Measurements from ENCODE around the gene FOXL1. TPM values are rescaled to one million over a fixed set of nuclear protein-coding genes. Genes with fewer than 3 reads are reported as not detected.

FOXL1 gene
- total RNA-seq, 1 donor from 2014 or later, result 0.07 TPM

DNA sequence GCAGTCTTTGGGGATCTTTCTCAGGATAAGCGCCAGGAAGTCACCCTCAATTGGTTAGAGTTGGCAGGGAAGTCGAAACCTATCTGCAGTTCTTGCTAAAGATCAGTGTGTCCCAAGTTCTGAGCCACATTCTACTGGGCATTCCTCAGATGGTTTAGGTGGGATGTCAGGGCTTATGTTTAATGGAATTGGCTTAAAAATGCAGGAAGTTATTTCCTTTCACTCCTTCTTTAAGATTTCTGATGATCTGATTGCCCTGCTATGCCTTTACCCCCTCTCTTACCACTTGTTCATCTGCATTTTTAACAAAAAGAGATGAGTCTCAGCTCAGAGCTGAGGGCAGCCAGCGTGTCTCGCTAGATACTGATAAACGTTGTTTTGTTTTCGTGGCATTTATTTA is 30.8 kb downstream of the FOXL1 start:
- H3K27me3 Mint-ChIP-seq (ENCODE audit: insufficient read depth, low read depth), result peaks cover 11% of the 10 kb centered on the region
- Histone ChIP-seq H4K20me1 (ENCODE audit: low read depth) (no peaks in the 10 kb centered on the region), H3K27me3 (no peaks in the 10 kb centered on the region), H3K4me3 (no peak overlapping the region), H3K79me2 (ENCODE audit: low read depth) (no peaks in the 10 kb centered on the region), H3K9me3 (ENCODE audit: low read depth) (no peaks in the 10 kb centered on the region), H3K27ac (no peak overlapping the region), H3F3A (ENCODE audit: low read depth) (no peaks in the 10 kb centered on the region), H3K36me3 (no peaks in the 10 kb centered on the region), H3K4me2 (no peak overlapping the region), H3K9ac (no peak overlapping the region), H2AFZ (replicated peaks) (no peak overlapping the region), H3K4me1 (no peaks in the 10 kb centered on the region)
- no peak for DNase-seq (ENCODE audit: low spot score)
- peaks cover 5% of the 10 kb centered on the region for H3K9me3 Mint-ChIP-seq
- no peak overlapping the region for H3K27ac Mint-ChIP-seq
- no peak overlapping the region for H3K4me3 Mint-ChIP-seq
- no peaks in the 10 kb centered on the region for H3K36me3 Mint-ChIP-seq
- TF ChIP-seq EZH2phosphoT487 (IDR thresholded peaks at IDR 0.05), result no peak
- no peak for TF ChIP-seq EZH2 (IDR thresholded peaks at IDR 0.05)
- TF ChIP-seq, protein P1, sequence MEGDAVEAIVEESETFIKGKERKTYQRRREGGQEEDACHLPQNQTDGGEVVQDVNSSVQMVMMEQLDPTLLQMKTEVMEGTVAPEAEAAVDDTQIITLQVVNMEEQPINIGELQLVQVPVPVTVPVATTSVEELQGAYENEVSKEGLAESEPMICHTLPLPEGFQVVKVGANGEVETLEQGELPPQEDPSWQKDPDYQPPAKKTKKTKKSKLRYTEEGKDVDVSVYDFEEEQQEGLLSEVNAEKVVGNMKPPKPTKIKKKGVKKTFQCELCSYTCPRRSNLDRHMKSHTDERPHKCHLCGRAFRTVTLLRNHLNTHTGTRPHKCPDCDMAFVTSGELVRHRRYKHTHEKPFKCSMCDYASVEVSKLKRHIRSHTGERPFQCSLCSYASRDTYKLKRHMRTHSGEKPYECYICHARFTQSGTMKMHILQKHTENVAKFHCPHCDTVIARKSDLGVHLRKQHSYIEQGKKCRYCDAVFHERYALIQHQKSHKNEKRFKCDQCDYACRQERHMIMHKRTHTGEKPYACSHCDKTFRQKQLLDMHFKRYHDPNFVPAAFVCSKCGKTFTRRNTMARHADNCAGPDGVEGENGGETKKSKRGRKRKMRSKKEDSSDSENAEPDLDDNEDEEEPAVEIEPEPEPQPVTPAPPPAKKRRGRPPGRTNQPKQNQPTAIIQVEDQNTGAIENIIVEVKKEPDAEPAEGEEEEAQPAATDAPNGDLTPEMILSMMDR (IDR thresholded peaks at IDR 0.05), result no peak
- H3K4me1 Mint-ChIP-seq, result peaks cover 10% of the 10 kb centered on the region

DNA sequence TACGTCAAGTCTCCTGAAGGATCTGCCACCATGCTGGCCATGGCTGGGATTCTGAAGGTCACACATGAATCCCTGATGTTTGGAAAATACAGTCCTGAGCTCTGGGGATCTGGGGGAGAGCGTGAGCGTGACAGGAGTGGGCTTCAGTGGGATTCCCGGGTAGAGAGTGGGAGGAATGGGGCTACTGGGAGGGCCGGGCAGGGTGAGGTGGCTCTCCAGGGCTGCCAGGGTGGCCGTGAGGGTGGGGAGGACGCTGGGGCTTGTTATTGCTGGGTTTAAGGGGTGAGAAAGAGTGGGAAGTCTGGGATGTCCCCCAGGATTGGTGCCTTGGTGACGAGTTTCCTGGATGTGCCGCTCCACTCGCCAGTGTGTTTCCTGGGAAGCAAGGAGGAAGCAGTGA is 31.3 kb downstream of the FOXL1 start:
- Mint-ChIP-seq H3K36me3 (no peaks in the 10 kb centered on the region), H3K27me3 (ENCODE audit: insufficient read depth, low read depth) (peaks cover 11% of the 10 kb centered on the region), H3K4me3 (no peak overlapping the region), H3K9me3 (peaks cover 5% of the 10 kb centered on the region), H3K27ac (no peak overlapping the region), H3K4me1 (peaks cover 16% of the 10 kb centered on the region)
- no peaks in the 10 kb centered on the region for H3F3A ChIP-seq (ENCODE audit: low read depth)
- H4K20me1 ChIP-seq (ENCODE audit: low read depth), result no peaks in the 10 kb centered on the region
- no peaks in the 10 kb centered on the region for H3K9me3 ChIP-seq (ENCODE audit: low read depth)
- no peaks in the 10 kb centered on the region for H3K27me3 ChIP-seq
- H2AFZ ChIP-seq (replicated peaks), result no peak overlapping the region
- H3K9ac ChIP-seq, result no peak overlapping the region
- no peaks in the 10 kb centered on the region for H3K36me3 ChIP-seq
- DNase-seq (ENCODE audit: low spot score), result no peak
- TF ChIP-seq EZH2 (IDR thresholded peaks at IDR 0.05) (no peak), EZH2phosphoT487 (IDR thresholded peaks at IDR 0.05) (no peak)
- TF ChIP-seq, protein P1 (IDR thresholded peaks at IDR 0.05), result no peak
- H3K79me2 ChIP-seq (ENCODE audit: low read depth), result no peaks in the 10 kb centered on the region
- H3K4me2 ChIP-seq, result no peak overlapping the region
- no peak overlapping the region for H3K4me3 ChIP-seq
- no peak overlapping the region for H3K27ac ChIP-seq
- H3K4me1 ChIP-seq, result no peaks in the 10 kb centered on the region

DNA sequence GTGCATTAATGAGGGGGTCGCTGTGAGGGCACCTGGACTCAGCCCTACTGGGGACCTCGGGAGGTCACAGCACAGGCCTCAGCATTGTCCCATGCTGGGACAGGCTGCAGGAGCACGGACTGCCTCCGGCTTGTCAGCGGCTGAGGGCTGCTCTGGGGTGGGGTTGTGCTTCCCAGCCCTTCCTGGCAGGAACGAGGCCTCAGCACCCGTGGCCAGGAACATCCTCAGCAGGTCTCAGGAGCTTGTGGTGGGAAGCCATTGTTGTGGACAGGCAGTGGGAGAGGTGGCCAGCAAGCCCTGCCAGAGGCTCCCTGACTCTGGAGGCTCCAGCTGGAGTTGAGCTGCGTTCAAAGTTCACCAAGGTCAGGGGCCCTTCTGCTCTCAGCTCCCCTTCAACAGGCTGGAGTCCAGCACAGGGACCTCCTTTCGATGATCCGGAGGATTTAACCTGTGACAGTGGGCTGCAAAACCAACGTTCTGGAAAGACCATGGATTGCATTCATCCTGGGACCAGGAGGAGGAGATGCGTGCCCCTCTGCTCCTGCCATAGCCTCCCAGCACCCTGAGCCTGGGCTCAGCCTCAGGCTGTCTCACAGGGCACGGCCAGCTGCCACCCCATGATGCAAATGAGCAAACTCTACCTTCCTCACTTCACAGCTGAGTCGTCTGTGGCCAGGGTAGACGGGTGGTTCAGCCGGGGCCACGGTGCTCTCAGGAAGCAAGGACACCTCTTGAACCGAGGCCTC is 32.6 kb downstream of the FOXL1 start:
- H4K20me1 ChIP-seq (ENCODE audit: low read depth), result no peaks in the 10 kb centered on the region
- H2AFZ ChIP-seq (replicated peaks), result no peak overlapping the region
- TF ChIP-seq EZH2phosphoT487 (IDR thresholded peaks at IDR 0.05), result no peak
- TF ChIP-seq, protein P1 (IDR thresholded peaks at IDR 0.05), result no peak
- no peak for TF ChIP-seq EZH2 (IDR thresholded peaks at IDR 0.05)
- H3K27ac Mint-ChIP-seq, result no peak overlapping the region
- no peak overlapping the region for H3K4me3 ChIP-seq
- H3K9ac ChIP-seq, result no peak overlapping the region
- H3F3A ChIP-seq (ENCODE audit: low read depth), result no peaks in the 10 kb centered on the region
- no peak overlapping the region for H3K4me3 Mint-ChIP-seq
- no peaks in the 10 kb centered on the region for H3K79me2 ChIP-seq (ENCODE audit: low read depth)
- peaks cover 22% of the 10 kb centered on the region for H3K4me1 Mint-ChIP-seq
- no peaks in the 10 kb centered on the region for H3K27me3 ChIP-seq
- peaks cover 7% of the 10 kb centered on the region for H3K27me3 Mint-ChIP-seq (ENCODE audit: insufficient read depth, low read depth)
- H3K9me3 ChIP-seq (ENCODE audit: low read depth), result no peaks in the 10 kb centered on the region
- H3K4me2 ChIP-seq, result no peak overlapping the region
- no peaks in the 10 kb centered on the region for H3K36me3 ChIP-seq
- no peaks in the 10 kb centered on the region for H3K4me1 ChIP-seq
- H3K9me3 Mint-ChIP-seq, result no peaks in the 10 kb centered on the region
- H3K27ac ChIP-seq, result no peak overlapping the region
- no peaks in the 10 kb centered on the region for H3K36me3 Mint-ChIP-seq
- no peak for DNase-seq (ENCODE audit: low spot score)

Measured in neural progenitor cell (in vitro differentiated cells).